GM19372 (cell line): ENCODE results near the gene KCNJ12.

Source experiments
- ATAC-seq: cut with Tn5 transposase; IDR thresholded peaks from one replicate; pipeline ENCODE4 v1.9.1; 2021; ENCODE audit warnings: mild to moderate bottlenecking, low read depth, moderate library complexity; ENCODE audit not compliant: unreplicated experiment

KCNJ12 gene

GRCh38 chr17:21463779-21464407 lies 87.7 kb downstream of the KCNJ12 start:
- no peak for ATAC-seq

- ATAC-seq = no peak
Observed at GRCh38 chr17:21464611-21465021, 88.5 kb downstream of the KCNJ12 start.

GRCh38 chr17:21466550-21466949 lies 90.4 kb downstream of the KCNJ12 start:
- ATAC-seq = no peak

GRCh38 chr17:21467196-21467595 lies 91.0 kb downstream of the KCNJ12 start:
- ATAC-seq = no peak

- no peak for ATAC-seq
Observed at GRCh38 chr17:21467739-21468490, 91.8 kb downstream of the KCNJ12 start.
